ENCODE data around the gene NCK2.

- no peak for TF ChIP-seq CTCF (conservative IDR thresholded peaks at IDR 0.05; ENCODE audit: low read depth, low read length)
- no peak for TF ChIP-seq EZH2phosphoT487 (IDR thresholded peaks at IDR 0.05; ENCODE audit: borderline replicate concordance, low read length)
- TF ChIP-seq EZH2 (IDR thresholded peaks at IDR 0.05; ENCODE audit: low read length, unreplicated experiment): no peak
Observed at GRCh38 chr2:105894327-105894944, 149.7 kb downstream of the NCK2 start.
